Measurements from ENCODE around the gene MSH6. TPM values are rescaled to one million over a fixed set of nuclear protein-coding genes. Genes with fewer than 3 reads are reported as not detected.

MSH6 gene
- total RNA-seq, 1 donor, result 82.5 TPM

- H3K4me3 ChIP-seq (ENCODE audit: low read depth, low read length), result no peak overlapping the region
- TF ChIP-seq CTCF (IDR thresholded peaks at IDR 0.05; ENCODE audit: insufficient read depth, low read length), result no peak
- DNase-seq (ENCODE audit: low read depth), result no peak
Measured at GRCh38 chr2:47741637-47742036, 41.3 kb upstream of the MSH6 start.

GRCh38 chr2:47744074-47744473 lies 38.9 kb upstream of the MSH6 start:
- H3K4me3 ChIP-seq (ENCODE audit: low read depth, low read length), result no peak overlapping the region
- TF ChIP-seq CTCF (IDR thresholded peaks at IDR 0.05; ENCODE audit: insufficient read depth, low read length), result no peak
- DNase-seq (ENCODE audit: low read depth), result no peak

- H3K4me3 ChIP-seq (ENCODE audit: low read depth, low read length), result no peak overlapping the region
- no peak for DNase-seq (ENCODE audit: low read depth)
- no peak for TF ChIP-seq CTCF (IDR thresholded peaks at IDR 0.05; ENCODE audit: insufficient read depth, low read length)
Measured at GRCh38 chr2:47747878-47748277, 35.1 kb upstream of the MSH6 start.

- H3K4me3 ChIP-seq (ENCODE audit: low read depth, low read length), result no peak overlapping the region
- TF ChIP-seq CTCF (IDR thresholded peaks at IDR 0.05; ENCODE audit: insufficient read depth, low read length), result no peak
Measured at GRCh38 chr2:47751856-47752414, 31.0 kb upstream of the MSH6 start.

GRCh38 chr2:47767497-47767844 lies 15.5 kb upstream of the MSH6 start:
- no peak for DNase-seq (ENCODE audit: low read depth)
- no peak for TF ChIP-seq CTCF (IDR thresholded peaks at IDR 0.05; ENCODE audit: insufficient read depth, low read length)
- H3K4me3 ChIP-seq (ENCODE audit: low read depth, low read length), result no peak overlapping the region

More at GRCh38 chr2:47751856-47752414, 31.0 kb upstream of the MSH6 start:
- no peak for DNase-seq (ENCODE audit: low read depth)

GRCh38 chr2:47767880-47768609 lies 14.9 kb upstream of the MSH6 start:
- TF ChIP-seq CTCF (IDR thresholded peaks at IDR 0.05; ENCODE audit: insufficient read depth, low read length), result peak; percentile 98
- H3K4me3 ChIP-seq (ENCODE audit: low read depth, low read length), result peak overlapping the region; percentile 18
- peak; percentile 56 for DNase-seq (ENCODE audit: low read depth)
